NCI-H69 (cell line): ENCODE data around the gene BRD9.
"Not testable (repeated sequence)": the region's sequence is repeated elsewhere in the genome, so short reads cannot be mapped to it uniquely, and the experiment has no call there.

Experiments
- DNase-seq: peaks from one replicate; lab custom pipeline; 2025; lab: John Stamatoyannopoulos, UW

BRD9 gene

GRCh38 chr5:922436-923280 is 30.1 kb upstream of the BRD9 start:
- DNase-seq, result no peak

GRCh38 chr5:921456-922435 is 29.1 kb upstream of the BRD9 start:
- no peak for DNase-seq

- no peak for DNase-seq
Observed at GRCh38 chr5:920321-920720, 27.7 kb upstream of the BRD9 start.

GRCh38 chr5:919356-920000 is 26.9 kb upstream of the BRD9 start:
- DNase-seq, result no peak

GRCh38 chr5:918717-919116 is 26.1 kb upstream of the BRD9 start:
- DNase-seq, result not testable (repeated sequence)

GRCh38 chr5:916441-917293 is 24.1 kb upstream of the BRD9 start:
- no peak for DNase-seq

- DNase-seq, result no peak
Observed at GRCh38 chr5:915946-916345, 23.3 kb upstream of the BRD9 start.

- DNase-seq, result not testable (repeated sequence)
Observed at GRCh38 chr5:915346-915745, 22.7 kb upstream of the BRD9 start.

GRCh38 chr5:914612-915011 is 22.0 kb upstream of the BRD9 start:
- no peak for DNase-seq

- DNase-seq, result no peak
Observed at GRCh38 chr5:914174-914573, 21.6 kb upstream of the BRD9 start.

- DNase-seq, result no peak
Observed at GRCh38 chr5:912280-913091, 19.9 kb upstream of the BRD9 start.

GRCh38 chr5:911601-912000 is 19.0 kb upstream of the BRD9 start:
- DNase-seq, result no peak

GRCh38 chr5:910769-911160 is 18.2 kb upstream of the BRD9 start:
- no peak for DNase-seq

- DNase-seq, result no peak
Observed at GRCh38 chr5:909994-910768, 17.6 kb upstream of the BRD9 start.

- no peak for DNase-seq
Observed at GRCh38 chr5:909086-909485, 16.5 kb upstream of the BRD9 start.

GRCh38 chr5:908172-908571 is 15.6 kb upstream of the BRD9 start:
- DNase-seq, result no peak

GRCh38 chr5:907366-907910 is 14.8 kb upstream of the BRD9 start:
- no peak for DNase-seq

GRCh38 chr5:905139-905642 is 12.6 kb upstream of the BRD9 start:
- no peak for DNase-seq

- no peak for DNase-seq
Observed at GRCh38 chr5:903756-904096, 11.1 kb upstream of the BRD9 start.
